ENCODE data around the gene WIZ. TPM values are rescaled to one million over a fixed set of nuclear protein-coding genes. Genes with fewer than 3 reads are reported as not detected.

The WIZ gene
- total and polyA plus RNA-seq, 2 experiments from 2014 or later, result 8.9 to 39.5 TPM

DNA sequence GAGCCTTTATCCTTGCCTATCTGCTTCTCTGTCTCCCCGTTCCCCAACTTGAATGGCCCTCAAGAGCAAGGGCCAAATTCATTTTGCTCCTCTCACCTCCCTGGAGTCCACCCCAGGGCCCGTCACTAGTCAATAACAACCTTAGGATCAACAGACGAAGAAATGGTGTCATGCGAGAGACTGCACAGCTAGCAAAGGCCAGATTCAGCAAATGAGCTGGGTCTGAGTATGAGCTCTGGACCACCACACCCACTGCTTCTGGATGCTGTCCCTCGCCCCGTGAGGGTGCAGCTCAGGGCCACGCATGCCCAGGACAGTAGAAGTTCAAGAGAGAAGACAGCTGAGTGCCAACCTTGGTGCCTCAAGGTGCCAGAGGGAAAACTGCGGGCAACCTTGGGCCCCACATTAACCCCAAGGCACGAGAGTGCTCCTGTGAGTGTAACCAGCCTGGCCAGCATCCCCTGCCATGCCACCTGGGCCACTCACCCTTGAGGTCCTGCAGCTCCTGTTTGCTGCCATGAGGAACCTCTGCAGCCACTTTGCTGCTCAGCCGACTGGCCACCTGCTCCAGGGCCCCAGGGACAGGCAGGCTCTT is 19.1 kb downstream of the WIZ start:
- peaks cover 4% of the 10 kb centered on the region; the same call in 1 of the 2 replicates for H3F3A ChIP-seq (replicated peaks; ENCODE audit: low read depth)

DNA sequence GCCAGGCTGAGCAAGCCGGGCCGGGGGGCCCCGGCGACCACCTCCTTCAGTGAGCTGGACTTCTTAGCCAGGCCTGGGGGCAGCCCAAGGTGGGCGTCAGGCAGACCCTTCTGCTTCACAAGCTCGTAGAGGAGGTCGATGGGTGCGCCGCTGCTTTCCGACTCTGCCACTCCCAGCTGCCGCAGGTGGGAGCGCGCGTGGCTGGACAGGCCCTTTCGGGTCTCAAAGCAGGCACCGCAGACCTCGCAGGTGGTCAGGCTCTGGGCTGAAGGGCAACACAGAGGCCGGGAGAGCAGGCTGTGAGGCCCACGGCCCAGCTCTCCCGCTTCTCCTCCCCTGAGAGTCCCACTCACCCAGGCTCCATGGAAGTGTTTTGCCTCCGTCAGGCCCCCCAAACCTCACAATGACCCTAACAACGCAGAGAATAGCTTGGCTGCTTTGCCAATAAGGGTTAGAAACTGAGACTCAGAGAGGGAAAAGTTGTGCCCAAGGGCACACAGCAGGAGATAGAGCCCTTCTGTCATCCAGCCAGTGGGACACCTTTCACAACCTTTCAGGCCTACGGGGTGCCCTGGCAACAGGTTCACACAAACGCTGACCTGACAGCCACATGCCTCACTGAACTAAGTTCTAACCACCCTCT is 19.8 kb downstream of the WIZ start:
- Mint-ChIP-seq H3K9me3 (no peaks in the 10 kb centered on the region; the same call in 2 of the 3 replicates), H3K27me3 (ENCODE audit: insufficient read depth, low read depth, poor library complexity) (peaks cover 11% of the 10 kb centered on the region), H3K36me3 (ENCODE audit: low read depth) (peaks cover 14% of the 10 kb centered on the region), H3K4me3 (no peak overlapping the region), H3K27ac (no peak overlapping the region), H3K4me1 (peaks cover 21% of the 10 kb centered on the region)
- ATAC-seq (no peak), DNase-seq (ENCODE audit: low spot score) (no peak)
- Histone ChIP-seq H3K4me3 (no peak overlapping the region), H4K20me1 (replicated peaks; ENCODE audit: insufficient read depth) (peaks cover 16% of the 10 kb centered on the region), H3K4me1 (ENCODE audit: insufficient read depth) (0 out of 2 replicates have a peak, but pooled peaks cover 6% of the 10 kb centered on the region), H3K79me2 (replicated peaks; ENCODE audit: insufficient read depth) (peaks cover 18% of the 10 kb centered on the region), H3F3A (replicated peaks; ENCODE audit: low read depth) (peaks cover 4% of the 10 kb centered on the region; the same call in 1 of the 2 replicates), H3K36me3 (ENCODE audit: insufficient read depth) (no peaks in the 10 kb centered on the region), H3K4me2 (no peak overlapping the region), H2AFZ (no peak overlapping the region), H3K27me3 (ENCODE audit: insufficient read depth) (no peaks in the 10 kb centered on the region), H3K9me2 (ENCODE audit: insufficient read depth) (no peaks in the 10 kb centered on the region), H3K27ac (ENCODE audit: low read depth) (no peak overlapping the region)
- TF ChIP-seq, protein P1, sequence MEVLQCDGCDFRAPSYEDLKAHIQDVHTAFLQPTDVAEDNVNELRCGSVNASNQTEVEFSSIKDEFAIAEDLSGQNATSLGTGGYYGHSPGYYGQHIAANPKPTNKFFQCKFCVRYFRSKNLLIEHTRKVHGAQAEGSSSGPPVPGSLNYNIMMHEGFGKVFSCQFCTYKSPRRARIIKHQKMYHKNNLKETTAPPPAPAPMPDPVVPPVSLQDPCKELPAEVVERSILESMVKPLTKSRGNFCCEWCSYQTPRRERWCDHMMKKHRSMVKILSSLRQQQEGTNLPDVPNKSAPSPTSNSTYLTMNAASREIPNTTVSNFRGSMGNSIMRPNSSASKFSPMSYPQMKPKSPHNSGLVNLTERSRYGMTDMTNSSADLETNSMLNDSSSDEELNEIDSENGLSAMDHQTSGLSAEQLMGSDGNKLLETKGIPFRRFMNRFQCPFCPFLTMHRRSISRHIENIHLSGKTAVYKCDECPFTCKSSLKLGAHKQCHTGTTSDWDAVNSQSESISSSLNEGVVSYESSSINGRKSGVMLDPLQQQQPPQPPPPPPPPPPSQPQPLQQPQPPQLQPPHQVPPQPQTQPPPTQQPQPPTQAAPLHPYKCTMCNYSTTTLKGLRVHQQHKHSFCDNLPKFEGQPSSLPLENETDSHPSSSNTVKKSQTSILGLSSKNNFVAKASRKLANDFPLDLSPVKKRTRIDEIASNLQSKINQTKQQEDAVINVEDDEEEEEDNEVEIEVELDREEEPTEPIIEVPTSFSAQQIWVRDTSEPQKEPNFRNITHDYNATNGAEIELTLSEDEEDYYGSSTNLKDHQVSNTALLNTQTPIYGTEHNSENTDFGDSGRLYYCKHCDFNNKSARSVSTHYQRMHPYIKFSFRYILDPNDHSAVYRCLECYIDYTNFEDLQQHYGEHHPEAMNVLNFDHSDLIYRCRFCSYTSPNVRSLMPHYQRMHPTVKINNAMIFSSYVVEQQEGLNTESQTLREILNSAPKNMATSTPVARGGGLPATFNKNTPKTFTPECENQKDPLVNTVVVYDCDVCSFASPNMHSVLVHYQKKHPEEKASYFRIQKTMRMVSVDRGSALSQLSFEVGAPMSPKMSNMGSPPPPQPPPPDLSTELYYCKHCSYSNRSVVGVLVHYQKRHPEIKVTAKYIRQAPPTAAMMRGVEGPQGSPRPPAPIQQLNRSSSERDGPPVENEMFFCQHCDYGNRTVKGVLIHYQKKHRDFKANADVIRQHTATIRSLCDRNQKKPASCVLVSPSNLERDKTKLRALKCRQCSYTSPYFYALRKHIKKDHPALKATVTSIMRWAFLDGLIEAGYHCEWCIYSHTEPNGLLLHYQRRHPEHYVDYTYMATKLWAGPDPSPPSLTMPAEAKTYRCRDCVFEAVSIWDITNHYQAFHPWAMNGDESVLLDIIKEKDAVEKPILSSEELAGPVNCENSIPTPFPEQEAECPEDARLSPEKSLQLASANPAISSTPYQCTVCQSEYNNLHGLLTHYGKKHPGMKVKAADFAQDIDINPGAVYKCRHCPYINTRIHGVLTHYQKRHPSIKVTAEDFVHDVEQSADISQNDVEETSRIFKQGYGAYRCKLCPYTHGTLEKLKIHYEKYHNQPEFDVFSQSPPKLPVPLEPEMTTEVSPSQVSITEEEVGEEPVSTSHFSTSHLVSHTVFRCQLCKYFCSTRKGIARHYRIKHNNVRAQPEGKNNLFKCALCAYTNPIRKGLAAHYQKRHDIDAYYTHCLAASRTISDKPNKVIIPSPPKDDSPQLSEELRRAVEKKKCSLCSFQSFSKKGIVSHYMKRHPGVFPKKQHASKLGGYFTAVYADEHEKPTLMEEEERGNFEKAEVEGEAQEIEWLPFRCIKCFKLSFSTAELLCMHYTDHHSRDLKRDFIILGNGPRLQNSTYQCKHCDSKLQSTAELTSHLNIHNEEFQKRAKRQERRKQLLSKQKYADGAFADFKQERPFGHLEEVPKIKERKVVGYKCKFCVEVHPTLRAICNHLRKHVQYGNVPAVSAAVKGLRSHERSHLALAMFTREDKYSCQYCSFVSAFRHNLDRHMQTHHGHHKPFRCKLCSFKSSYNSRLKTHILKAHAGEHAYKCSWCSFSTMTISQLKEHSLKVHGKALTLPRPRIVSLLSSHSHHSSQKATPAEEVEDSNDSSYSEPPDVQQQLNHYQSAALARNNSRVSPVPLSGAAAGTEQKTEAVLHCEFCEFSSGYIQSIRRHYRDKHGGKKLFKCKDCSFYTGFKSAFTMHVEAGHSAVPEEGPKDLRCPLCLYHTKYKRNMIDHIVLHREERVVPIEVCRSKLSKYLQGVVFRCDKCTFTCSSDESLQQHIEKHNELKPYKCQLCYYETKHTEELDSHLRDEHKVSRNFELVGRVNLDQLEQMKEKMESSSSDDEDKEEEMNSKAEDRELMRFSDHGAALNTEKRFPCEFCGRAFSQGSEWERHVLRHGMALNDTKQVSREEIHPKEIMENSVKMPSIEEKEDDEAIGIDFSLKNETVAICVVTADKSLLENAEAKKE (CRISPR knock-in tag; IDR thresholded peaks at IDR 0.05), result no peak
- TF ChIP-seq EZH2 (IDR thresholded peaks at IDR 0.05; ENCODE audit: low read depth, unreplicated experiment) (no peak), ZNF331 (CRISPR knock-in tag; IDR thresholded peaks at IDR 0.05; ENCODE audit: low read depth) (no peak), EZH2phosphoT487 (IDR thresholded peaks at IDR 0.05; ENCODE audit: unreplicated experiment) (no peak), JUNB (IDR thresholded peaks at IDR 0.05; ENCODE audit: unreplicated experiment) (no peak), CREB1 (CRISPR knock-in tag; IDR thresholded peaks at IDR 0.05; ENCODE audit: low read depth) (no peak), POLR2AphosphoS5 (IDR thresholded peaks at IDR 0.05; ENCODE audit: low read depth) (no peak)

More for the DNA sequence above, 19.1 kb downstream of the WIZ start:
- H3K9me2 ChIP-seq (ENCODE audit: insufficient read depth), result no peaks in the 10 kb centered on the region
- DNase-seq (ENCODE audit: low spot score) (no peak), ATAC-seq (no peak)
- H3K4me3 Mint-ChIP-seq, result peak overlapping the region; percentile 97
- peaks cover 21% of the 10 kb centered on the region for H3K4me1 Mint-ChIP-seq
- no peak overlapping the region for H3K27ac ChIP-seq (ENCODE audit: low read depth)
- peaks cover 18% of the 10 kb centered on the region for H3K79me2 ChIP-seq (replicated peaks; ENCODE audit: insufficient read depth)
- H3K36me3 ChIP-seq (ENCODE audit: insufficient read depth), result no peaks in the 10 kb centered on the region
- H3K27me3 Mint-ChIP-seq (ENCODE audit: insufficient read depth, low read depth, poor library complexity), result peaks cover 12% of the 10 kb centered on the region
- H3K4me1 ChIP-seq (ENCODE audit: insufficient read depth), result 0 out of 2 replicates have a peak, but pooled peaks cover 6% of the 10 kb centered on the region
- peak overlapping the region; percentile 93; the same call in 1 of the 2 replicates for H3K4me2 ChIP-seq
- TF ChIP-seq POLR2AphosphoS5 (IDR thresholded peaks at IDR 0.05; ENCODE audit: low read depth), result no peak
- TF ChIP-seq, protein P2, sequence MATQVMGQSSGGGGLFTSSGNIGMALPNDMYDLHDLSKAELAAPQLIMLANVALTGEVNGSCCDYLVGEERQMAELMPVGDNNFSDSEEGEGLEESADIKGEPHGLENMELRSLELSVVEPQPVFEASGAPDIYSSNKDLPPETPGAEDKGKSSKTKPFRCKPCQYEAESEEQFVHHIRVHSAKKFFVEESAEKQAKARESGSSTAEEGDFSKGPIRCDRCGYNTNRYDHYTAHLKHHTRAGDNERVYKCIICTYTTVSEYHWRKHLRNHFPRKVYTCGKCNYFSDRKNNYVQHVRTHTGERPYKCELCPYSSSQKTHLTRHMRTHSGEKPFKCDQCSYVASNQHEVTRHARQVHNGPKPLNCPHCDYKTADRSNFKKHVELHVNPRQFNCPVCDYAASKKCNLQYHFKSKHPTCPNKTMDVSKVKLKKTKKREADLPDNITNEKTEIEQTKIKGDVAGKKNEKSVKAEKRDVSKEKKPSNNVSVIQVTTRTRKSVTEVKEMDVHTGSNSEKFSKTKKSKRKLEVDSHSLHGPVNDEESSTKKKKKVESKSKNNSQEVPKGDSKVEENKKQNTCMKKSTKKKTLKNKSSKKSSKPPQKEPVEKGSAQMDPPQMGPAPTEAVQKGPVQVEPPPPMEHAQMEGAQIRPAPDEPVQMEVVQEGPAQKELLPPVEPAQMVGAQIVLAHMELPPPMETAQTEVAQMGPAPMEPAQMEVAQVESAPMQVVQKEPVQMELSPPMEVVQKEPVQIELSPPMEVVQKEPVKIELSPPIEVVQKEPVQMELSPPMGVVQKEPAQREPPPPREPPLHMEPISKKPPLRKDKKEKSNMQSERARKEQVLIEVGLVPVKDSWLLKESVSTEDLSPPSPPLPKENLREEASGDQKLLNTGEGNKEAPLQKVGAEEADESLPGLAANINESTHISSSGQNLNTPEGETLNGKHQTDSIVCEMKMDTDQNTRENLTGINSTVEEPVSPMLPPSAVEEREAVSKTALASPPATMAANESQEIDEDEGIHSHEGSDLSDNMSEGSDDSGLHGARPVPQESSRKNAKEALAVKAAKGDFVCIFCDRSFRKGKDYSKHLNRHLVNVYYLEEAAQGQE (IDR thresholded peaks at IDR 0.05; ENCODE audit: unreplicated experiment), result no peak
- H4K20me1 ChIP-seq (replicated peaks; ENCODE audit: insufficient read depth), result peaks cover 16% of the 10 kb centered on the region
- no peak overlapping the region for H3K27ac Mint-ChIP-seq
- H3K27me3 ChIP-seq (ENCODE audit: insufficient read depth), result no peaks in the 10 kb centered on the region
- H3K36me3 Mint-ChIP-seq (ENCODE audit: low read depth), result peaks cover 14% of the 10 kb centered on the region
- no peaks in the 10 kb centered on the region; the same call in 2 of the 3 replicates for H3K9me3 Mint-ChIP-seq
- no peak overlapping the region for H3K4me3 ChIP-seq
- H2AFZ ChIP-seq, result no peak overlapping the region
